Mesendoderm (in vitro differentiated cells): ENCODE measurements around the gene SLC26A11.

Experiments used
- DNase-seq: peaks from one replicate; pipeline ENCODE4 v3.0.0; 2013
- H2AK5ac ChIP-seq: 2 replicates; pipeline ENCODE4 v1.6.1; 2013; ENCODE audit warnings: low read length, inconsistent platforms
- H2BK120ac ChIP-seq: 2 replicates; pipeline ENCODE4 v1.6.1; 2013; ENCODE audit warnings: low read depth, mild to moderate bottlenecking, low read length, moderate library complexity, mixed read lengths
- H2BK15ac ChIP-seq: replicated peaks from 2 replicates; pipeline ENCODE4 v1.6.1; 2013; ENCODE audit warnings: low read depth, mild to moderate bottlenecking, moderate library complexity
- H2BK5ac ChIP-seq: 2 replicates; pipeline ENCODE4 v1.6.1; 2013; ENCODE audit warnings: low read length, inconsistent platforms
- H3K18ac ChIP-seq: 2 replicates; pipeline ENCODE4 v1.6.1; 2013; ENCODE audit warnings: mild to moderate bottlenecking, low read length, mixed read lengths
- H3K23ac ChIP-seq: one replicate; pipeline ENCODE4 v1.6.1; 2013; ENCODE audit warnings: low read length
- H3K27ac ChIP-seq: 2 replicates; pipeline ENCODE4 v1.5.1; 2013; ENCODE audit warnings: low read depth, mild to moderate bottlenecking, inconsistent platforms, low read length, moderate library complexity
- H3K27me3 ChIP-seq: 2 replicates; pipeline ENCODE4 v1.6.1; 2013; ENCODE audit warnings: low read length, control low read depth, mild to moderate bottlenecking, inconsistent platforms; ENCODE audit not compliant: insufficient read depth, poor library complexity
- H3K36me3 ChIP-seq: 2 replicates; pipeline ENCODE4 v1.6.1; 2013; ENCODE audit warnings: low read length, inconsistent platforms; ENCODE audit not compliant: control insufficient read depth, insufficient read depth
- H3K4ac ChIP-seq: one replicate; pipeline ENCODE4 v1.6.1; 2013; ENCODE audit warnings: low read depth, mild to moderate bottlenecking, low read length, moderate library complexity
- H3K4me1 ChIP-seq: 2 replicates; pipeline ENCODE4 v1.6.1; 2013; ENCODE audit warnings: low read depth, low read length, inconsistent platforms; ENCODE audit not compliant: control insufficient read depth
- H3K4me2 ChIP-seq: 2 replicates; pipeline ENCODE4 v1.6.1; 2013; ENCODE audit warnings: low read length
- H3K4me3 ChIP-seq: 2 replicates; pipeline ENCODE4 v1.5.1; 2013; ENCODE audit warnings: mild to moderate bottlenecking, low read length
- H3K56ac ChIP-seq: one replicate; pipeline ENCODE4 v1.6.1; 2013; ENCODE audit warnings: low read length
- H3K79me1 ChIP-seq: 2 replicates; pipeline ENCODE4 v1.6.1; 2013; ENCODE audit warnings: low read length, inconsistent platforms
- H3K79me2 ChIP-seq: 2 replicates; pipeline ENCODE4 v1.6.1; 2013; ENCODE audit warnings: mild to moderate bottlenecking, low read length; ENCODE audit not compliant: control insufficient read depth, insufficient read depth
- H3K9ac ChIP-seq: 2 replicates; pipeline ENCODE4 v1.6.1; 2013; ENCODE audit warnings: low read length, inconsistent platforms
- H4K5ac ChIP-seq: one replicate; pipeline ENCODE4 v1.6.1; 2013; ENCODE audit warnings: low read length
- H4K8ac ChIP-seq: one replicate; pipeline ENCODE4 v1.6.1; 2013; ENCODE audit warnings: low read depth, mild to moderate bottlenecking, control low read depth, low read length, moderate library complexity
- WGBS: extraction: QIAGEN DNeasy Blood & Tissue Kit; methylation state at CpG from one replicate; pipeline ENCODE4 v1.1.7; 2013; ENCODE audit warnings: low lambda C conversion rate, missing lambda C conversion rate; ENCODE audit not compliant: insufficient coverage; ENCODE audit errors: extremely low coverage; 5-methylcytosine and 5-hydroxymethylcytosine counted together

SLC26A11 gene

DNA sequence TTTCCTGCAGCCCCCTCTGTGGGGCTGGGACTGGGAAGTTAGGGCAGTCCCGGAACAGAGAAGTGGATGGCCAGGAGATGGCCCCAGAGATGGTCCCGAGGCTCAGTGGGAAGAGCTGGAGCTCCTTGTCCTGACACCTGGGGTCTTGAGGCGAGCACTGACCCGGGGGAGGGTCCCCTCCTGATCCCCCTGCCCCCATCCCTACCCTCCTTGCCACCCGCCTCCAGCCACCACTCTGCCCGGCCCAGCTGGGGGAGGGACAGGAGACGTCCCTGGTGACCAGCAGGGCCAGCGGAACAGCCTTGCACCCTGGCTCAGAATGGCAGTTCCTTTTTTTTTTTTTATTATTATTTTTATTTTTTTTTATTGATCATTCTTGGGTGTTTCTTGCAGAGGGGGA, 26.5 kb downstream of the SLC26A11 start:
- Histone ChIP-seq H3K4me3 (no peak overlapping the region), H3K9ac (no peak overlapping the region), H2BK120ac (no peak overlapping the region), H2BK15ac (no peak overlapping the region), H3K79me1 (no peaks in the 10 kb centered on the region), H2BK5ac (no peak overlapping the region), H3K4me1 (no peaks in the 10 kb centered on the region), H4K5ac (no peak overlapping the region), H3K56ac (no peak overlapping the region), H3K79me2 (no peaks in the 10 kb centered on the region), H3K27ac (no peak overlapping the region), H3K36me3 (no peaks in the 10 kb centered on the region), H3K4me2 (no peak overlapping the region), H3K4ac (no peak overlapping the region), H3K27me3 (no peaks in the 10 kb centered on the region), H3K23ac (no peak overlapping the region), H3K18ac (no peak overlapping the region), H4K8ac (no peak overlapping the region), H2AK5ac (no peak overlapping the region)
- WGBS, result no CpG with 5 or more reads among the region's 8 CpGs
- DNase-seq, result no peak

GRCh38 chr17:80247561-80247960, 27.3 kb downstream of the SLC26A11 start:
- Histone ChIP-seq H3K9ac (no peak overlapping the region), H3K4ac (no peak overlapping the region), H4K5ac (no peak overlapping the region), H3K27me3 (no peaks in the 10 kb centered on the region), H3K18ac (no peak overlapping the region), H2BK15ac (no peak overlapping the region), H3K4me3 (no peak overlapping the region), H3K56ac (no peak overlapping the region), H3K4me1 (no peaks in the 10 kb centered on the region), H2AK5ac (no peak overlapping the region), H2BK120ac (no peak overlapping the region), H3K4me2 (no peak overlapping the region), H3K36me3 (no peaks in the 10 kb centered on the region), H2BK5ac (no peak overlapping the region), H3K79me1 (no peaks in the 10 kb centered on the region), H3K27ac (no peak overlapping the region), H3K79me2 (no peaks in the 10 kb centered on the region), H3K23ac (no peak overlapping the region), H4K8ac (no peak overlapping the region)
- no CpG with 5 or more reads among the region's 17 CpGs for WGBS
- DNase-seq, result no peak

DNA sequence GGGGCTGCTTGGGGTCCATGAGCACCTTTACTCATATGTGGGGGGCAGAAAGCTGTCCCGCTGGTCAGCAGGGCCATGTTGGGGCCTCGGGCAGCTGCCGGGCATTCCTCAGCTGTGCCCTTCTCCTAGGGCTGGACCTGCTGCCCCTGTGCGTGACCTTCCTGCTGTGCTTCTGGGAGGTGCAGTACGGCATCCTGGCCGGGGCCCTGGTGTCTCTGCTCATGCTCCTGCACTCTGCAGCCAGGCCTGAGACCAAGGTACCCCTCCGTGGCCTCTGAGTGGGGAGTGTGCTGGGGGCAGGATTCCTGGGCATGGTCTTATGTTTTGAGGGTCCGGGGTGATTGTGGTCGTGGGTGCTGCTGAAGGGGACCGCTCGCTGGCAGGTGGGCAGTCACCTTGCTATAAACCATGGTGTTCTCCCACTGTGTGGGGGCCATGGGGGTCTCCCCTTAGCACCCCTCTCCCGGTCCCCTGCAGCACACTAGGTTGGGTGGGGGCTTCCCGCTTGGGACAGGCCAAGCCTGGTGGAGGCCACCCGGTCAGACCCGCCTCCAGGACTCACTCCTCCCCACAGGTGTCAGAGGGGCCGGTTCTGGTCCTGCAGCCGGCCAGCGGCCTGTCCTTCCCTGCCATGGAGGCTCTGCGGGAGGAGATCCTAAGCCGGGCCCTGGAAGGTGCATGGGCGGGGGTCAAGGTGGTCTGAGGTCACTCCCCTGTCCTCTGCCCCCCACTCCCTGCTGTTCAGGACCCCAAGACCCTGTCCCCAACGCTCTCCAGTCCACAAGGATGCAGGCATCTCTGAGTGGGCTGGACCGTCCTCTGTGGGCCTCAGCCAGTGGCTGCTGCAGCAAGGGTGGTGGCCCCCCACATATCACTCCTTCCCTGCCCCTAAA, 28.0 kb downstream of the SLC26A11 start:
- no peak overlapping the region for H3K4me2 ChIP-seq
- H3K27ac ChIP-seq, result no peak overlapping the region
- H3K4me1 ChIP-seq, result no peaks in the 10 kb centered on the region
- no peak overlapping the region for H3K18ac ChIP-seq
- no peaks in the 10 kb centered on the region for H3K79me1 ChIP-seq
- no peak overlapping the region for H2AK5ac ChIP-seq
- H3K56ac ChIP-seq, result no peak overlapping the region
- no peak overlapping the region for H2BK15ac ChIP-seq
- DNase-seq, result no peak
- H3K27me3 ChIP-seq, result no peaks in the 10 kb centered on the region
- no peaks in the 10 kb centered on the region for H3K36me3 ChIP-seq
- H2BK120ac ChIP-seq, result no peak overlapping the region
- no peaks in the 10 kb centered on the region for H3K79me2 ChIP-seq
- H4K5ac ChIP-seq, result no peak overlapping the region
- no peak overlapping the region for H3K4ac ChIP-seq
- no peak overlapping the region for H3K4me3 ChIP-seq
- no peak overlapping the region for H4K8ac ChIP-seq
- H3K23ac ChIP-seq, result no peak overlapping the region
- no peak overlapping the region for H3K9ac ChIP-seq
- WGBS, result no CpG with 5 or more reads among the region's 23 CpGs
- no peak overlapping the region for H2BK5ac ChIP-seq

- Histone ChIP-seq H2BK5ac (no peak overlapping the region), H3K27me3 (no peaks in the 10 kb centered on the region), H3K18ac (no peak overlapping the region), H3K27ac (no peak overlapping the region), H2BK15ac (no peak overlapping the region), H3K4ac (no peak overlapping the region), H3K9ac (no peak overlapping the region), H4K8ac (no peak overlapping the region), H4K5ac (no peak overlapping the region), H3K4me1 (no peaks in the 10 kb centered on the region), H3K36me3 (no peaks in the 10 kb centered on the region), H3K56ac (no peak overlapping the region), H2AK5ac (no peak overlapping the region), H3K79me2 (no peaks in the 10 kb centered on the region), H3K23ac (no peak overlapping the region), H3K79me1 (no peaks in the 10 kb centered on the region), H2BK120ac (no peak overlapping the region), H3K4me3 (no peak overlapping the region), H3K4me2 (no peak overlapping the region)
- WGBS, result no CpG with 5 or more reads among the region's 26 CpGs
- no peak for DNase-seq
Measured at GRCh38 chr17:80248894-80249710, 28.9 kb downstream of the SLC26A11 start.

DNA sequence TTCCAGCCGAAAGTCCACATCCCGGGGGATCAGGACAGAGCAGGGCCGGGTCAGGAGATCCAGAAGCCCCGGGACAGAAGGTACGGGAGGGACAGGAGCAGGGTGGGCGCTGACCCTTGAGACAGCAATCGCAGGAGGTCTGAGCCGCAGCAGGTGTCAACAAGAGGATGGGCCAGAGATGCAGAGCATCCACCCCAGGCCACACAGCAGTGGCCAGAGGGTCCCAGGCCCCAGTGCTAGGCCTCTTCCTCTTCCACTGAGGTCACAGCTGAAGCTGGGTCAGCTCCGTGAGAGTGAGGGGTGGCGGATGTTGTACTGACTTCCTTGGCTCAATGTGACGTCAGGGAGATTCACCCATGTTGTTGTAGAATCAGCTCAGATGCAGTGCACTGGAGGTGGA, 31.7 kb downstream of the SLC26A11 start:
- Histone ChIP-seq H4K5ac (no peak overlapping the region), H3K4me2 (no peak overlapping the region), H3K4ac (no peak overlapping the region), H3K23ac (no peak overlapping the region), H2BK15ac (no peak overlapping the region), H3K79me1 (no peaks in the 10 kb centered on the region), H3K79me2 (no peaks in the 10 kb centered on the region), H3K36me3 (no peaks in the 10 kb centered on the region), H2AK5ac (no peak overlapping the region), H3K9ac (no peak overlapping the region), H3K27me3 (no peaks in the 10 kb centered on the region), H3K27ac (no peak overlapping the region), H3K18ac (no peak overlapping the region), H2BK120ac (no peak overlapping the region), H2BK5ac (no peak overlapping the region), H4K8ac (no peak overlapping the region), H3K4me1 (peaks cover 3% of the 10 kb centered on the region), H3K56ac (no peak overlapping the region), H3K4me3 (no peak overlapping the region)
- DNase-seq, result no peak
- no CpG with 5 or more reads among the region's 11 CpGs for WGBS
